ENCODE data around the gene CHST3.

Gene CHST3

DNA sequence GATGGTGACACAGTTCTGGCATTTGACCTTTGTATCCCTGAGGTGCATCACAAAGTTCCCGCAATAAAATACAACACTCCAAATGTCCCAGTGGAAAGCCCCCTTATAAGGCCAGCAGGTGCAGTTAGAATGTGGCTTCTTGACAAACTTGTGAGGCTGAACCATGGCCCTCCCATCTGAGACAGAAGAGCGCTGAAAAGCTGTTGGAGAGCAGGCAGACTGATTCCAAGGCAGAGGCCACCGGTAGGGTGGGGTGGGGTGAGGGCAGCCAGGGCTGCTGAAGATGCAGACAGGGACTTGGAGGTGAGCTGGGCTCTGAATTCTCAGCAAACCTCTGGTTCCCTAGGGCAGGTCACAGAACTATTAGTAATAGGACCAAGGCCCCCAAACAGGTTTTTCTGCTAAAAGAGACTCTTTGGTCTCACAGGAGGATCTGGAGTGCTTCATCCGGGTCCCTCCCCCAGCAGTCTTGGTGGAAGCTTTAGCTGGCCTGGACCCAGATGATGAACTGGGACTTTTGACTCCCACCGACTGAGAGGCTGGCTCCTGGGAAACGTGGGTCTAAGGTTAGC, 15.6 kb upstream of the CHST3 start:
- Histone ChIP-seq H2AFZ (ENCODE audit: low read length, unreplicated experiment) (no peak overlapping the region), H3K36me3 (ENCODE audit: insufficient read depth, low read length) (no peaks in the 10 kb centered on the region), H3K4me1 (ENCODE audit: control insufficient read depth, insufficient read depth, low read length, unreplicated experiment) (no peaks in the 10 kb centered on the region), H3K79me2 (ENCODE audit: control insufficient read depth, insufficient read depth, low read length, unreplicated experiment) (no peaks in the 10 kb centered on the region), H3K27ac (ENCODE audit: low read depth, low read length) (no peak overlapping the region), H3K27me3 (ENCODE audit: insufficient read depth, low read length) (peaks cover 11% of the 10 kb centered on the region; the same call in 1 of the 2 replicates), H3K4me3 (ENCODE audit: low read depth, low read length) (no peak overlapping the region)

DNA sequence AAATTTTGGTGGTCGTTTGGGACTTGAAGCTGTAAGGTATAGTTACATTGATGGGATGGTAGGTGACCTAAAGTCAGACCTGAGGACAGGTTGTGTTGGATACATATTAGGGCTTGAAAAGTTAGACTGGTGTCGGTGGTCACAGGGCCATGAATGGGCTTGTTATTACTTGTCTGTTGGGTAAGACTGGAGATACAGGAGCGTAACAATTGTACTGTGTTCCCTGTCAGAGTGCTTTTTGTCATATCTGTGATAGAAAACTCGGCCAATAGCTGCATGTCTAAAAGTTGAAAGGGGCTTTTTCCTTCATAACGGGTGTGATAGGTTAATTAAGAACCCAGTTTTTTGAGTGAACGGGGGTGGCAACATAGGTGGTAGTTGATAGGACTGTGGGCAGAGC, 13.5 kb upstream of the CHST3 start:
- no peak overlapping the region for H3K4me3 ChIP-seq (ENCODE audit: low read depth, low read length)
- no peaks in the 10 kb centered on the region for H3K36me3 ChIP-seq (ENCODE audit: insufficient read depth, low read length)
- no peaks in the 10 kb centered on the region for H3K4me1 ChIP-seq (ENCODE audit: control insufficient read depth, insufficient read depth, low read length, unreplicated experiment)
- no peak overlapping the region for H3K27ac ChIP-seq (ENCODE audit: low read depth, low read length)
- no peaks in the 10 kb centered on the region for H3K79me2 ChIP-seq (ENCODE audit: control insufficient read depth, insufficient read depth, low read length, unreplicated experiment)
- H2AFZ ChIP-seq (ENCODE audit: low read length, unreplicated experiment) = no peak overlapping the region
- H3K27me3 ChIP-seq (ENCODE audit: insufficient read depth, low read length) = peaks cover 11% of the 10 kb centered on the region; the same call in 1 of the 2 replicates

DNA sequence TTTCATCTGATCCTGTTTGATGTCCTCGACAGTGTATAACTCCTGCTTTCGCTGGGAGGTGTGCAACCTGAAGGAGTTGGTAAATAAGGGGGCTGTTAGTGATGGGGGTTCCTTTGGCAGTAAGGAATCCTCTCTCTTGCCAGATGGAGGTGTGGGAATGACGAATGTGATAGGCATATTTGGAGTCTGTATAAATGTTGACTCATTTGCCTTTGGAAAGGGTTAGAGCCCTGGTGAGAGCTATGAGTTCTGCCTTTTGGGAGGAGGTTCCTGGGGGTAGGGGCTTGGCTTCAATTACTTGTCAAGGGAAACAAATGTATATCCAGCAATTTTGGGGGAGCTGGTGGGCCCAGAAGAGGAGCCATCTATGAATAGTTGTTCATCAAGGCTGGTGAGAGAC, 11.4 kb upstream of the CHST3 start:
- Histone ChIP-seq H3K79me2 (ENCODE audit: control insufficient read depth, insufficient read depth, low read length, unreplicated experiment) (no peaks in the 10 kb centered on the region), H3K27me3 (ENCODE audit: insufficient read depth, low read length) (peaks cover 11% of the 10 kb centered on the region; the same call in 1 of the 2 replicates), H3K27ac (ENCODE audit: low read depth, low read length) (no peak overlapping the region), H3K4me1 (ENCODE audit: control insufficient read depth, insufficient read depth, low read length, unreplicated experiment) (peaks cover 8% of the 10 kb centered on the region), H3K4me3 (ENCODE audit: low read depth, low read length) (no peak overlapping the region), H3K36me3 (ENCODE audit: insufficient read depth, low read length) (no peaks in the 10 kb centered on the region), H2AFZ (ENCODE audit: low read length, unreplicated experiment) (no peak overlapping the region)

DNA sequence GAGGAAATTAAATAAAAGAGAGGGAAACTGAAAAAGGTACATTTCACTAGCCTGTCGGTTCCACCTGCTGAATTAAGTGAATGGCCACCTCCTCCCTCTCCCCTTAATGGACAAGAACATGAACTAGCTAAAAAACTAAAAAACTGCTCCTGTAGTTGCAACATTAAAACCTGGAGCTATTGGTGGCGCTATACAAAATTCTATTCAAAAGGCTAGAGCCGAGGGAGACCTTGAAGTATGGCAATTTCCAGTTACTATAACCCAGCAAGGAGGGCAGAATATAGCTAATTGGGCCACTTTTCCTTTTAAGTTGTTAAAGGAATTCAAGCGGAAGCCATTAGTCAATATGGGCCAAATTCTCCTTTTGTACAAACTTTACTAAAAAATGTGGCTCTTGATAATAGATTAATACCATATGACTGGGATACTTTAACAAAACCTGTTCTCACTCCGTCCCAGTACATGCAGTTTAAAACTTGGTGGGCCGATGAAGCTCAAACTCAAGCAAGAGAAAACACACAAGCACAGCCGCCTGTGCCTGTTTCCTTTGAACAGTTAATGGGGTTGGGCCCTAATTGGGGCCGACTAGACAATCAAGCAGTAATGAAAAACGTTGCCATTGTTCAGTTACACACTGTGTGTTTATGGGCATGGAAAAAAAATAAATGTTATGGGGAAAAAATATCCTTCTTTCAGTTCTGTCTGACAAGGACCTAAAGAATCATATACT, 6.5 kb upstream of the CHST3 start:
- Histone ChIP-seq H2AFZ (ENCODE audit: low read length, unreplicated experiment) (no peak overlapping the region), H3K36me3 (ENCODE audit: insufficient read depth, low read length) (no peaks in the 10 kb centered on the region), H3K79me2 (ENCODE audit: control insufficient read depth, insufficient read depth, low read length, unreplicated experiment) (no peaks in the 10 kb centered on the region), H3K27ac (ENCODE audit: low read depth, low read length) (no peak overlapping the region), H3K4me1 (ENCODE audit: control insufficient read depth, insufficient read depth, low read length, unreplicated experiment) (peaks cover 8% of the 10 kb centered on the region), H3K27me3 (ENCODE audit: insufficient read depth, low read length) (no peaks in the 10 kb centered on the region), H3K4me3 (ENCODE audit: low read depth, low read length) (no peak overlapping the region)

DNA sequence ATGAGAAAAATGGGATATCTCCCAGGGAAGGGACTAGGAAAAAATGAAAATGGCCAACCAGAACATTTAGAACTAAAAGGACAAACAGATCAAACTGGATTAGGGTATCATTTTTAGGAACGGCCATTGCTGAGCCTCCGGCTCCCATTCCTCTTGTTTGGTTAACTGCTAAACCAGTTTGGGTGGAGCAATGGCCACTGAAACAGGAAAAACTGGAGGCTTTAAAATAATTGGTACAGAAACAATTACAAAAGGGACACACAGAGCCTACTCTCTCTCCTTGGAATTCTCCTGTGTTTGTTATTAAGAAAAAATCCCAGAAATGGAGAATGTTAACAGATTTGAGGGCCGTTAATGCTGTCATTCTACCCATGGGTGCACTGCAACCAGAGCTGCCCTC, 4.7 kb upstream of the CHST3 start:
- Histone ChIP-seq H3K27me3 (ENCODE audit: insufficient read depth, low read length) (no peaks in the 10 kb centered on the region), H3K36me3 (ENCODE audit: insufficient read depth, low read length) (no peaks in the 10 kb centered on the region), H3K4me3 (ENCODE audit: low read depth, low read length) (no peak overlapping the region), H2AFZ (ENCODE audit: low read length, unreplicated experiment) (no peak overlapping the region), H3K27ac (ENCODE audit: low read depth, low read length) (no peak overlapping the region), H3K79me2 (ENCODE audit: control insufficient read depth, insufficient read depth, low read length, unreplicated experiment) (no peaks in the 10 kb centered on the region), H3K4me1 (ENCODE audit: control insufficient read depth, insufficient read depth, low read length, unreplicated experiment) (peaks cover 8% of the 10 kb centered on the region)

DNA sequence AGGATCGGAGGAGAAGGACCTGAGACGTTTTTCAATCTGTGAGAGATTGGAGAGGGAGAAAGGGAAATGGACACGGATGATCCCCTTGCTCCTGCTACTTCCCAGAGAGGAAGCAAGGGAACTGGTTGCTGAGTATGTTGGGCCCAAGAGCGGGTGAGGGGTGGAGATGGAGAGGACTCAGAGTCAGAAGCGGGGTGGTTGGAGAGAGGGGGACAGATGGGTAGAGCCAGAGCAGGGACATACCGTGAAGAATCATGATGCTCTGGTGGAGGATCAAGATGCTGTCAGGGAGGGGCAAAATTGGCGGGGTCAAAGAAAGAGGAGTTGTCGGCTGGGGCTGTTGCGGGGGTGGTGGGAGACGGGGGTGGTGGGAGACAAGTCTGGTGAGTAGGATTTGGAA, 2.4 kb upstream of the CHST3 start:
- Histone ChIP-seq H3K4me3 (ENCODE audit: low read depth, low read length) (no peak overlapping the region), H2AFZ (ENCODE audit: low read length, unreplicated experiment) (no peak overlapping the region), H3K27me3 (ENCODE audit: insufficient read depth, low read length) (no peaks in the 10 kb centered on the region), H3K4me1 (ENCODE audit: control insufficient read depth, insufficient read depth, low read length, unreplicated experiment) (peaks cover 11% of the 10 kb centered on the region), H3K36me3 (ENCODE audit: insufficient read depth, low read length) (no peaks in the 10 kb centered on the region), H3K79me2 (ENCODE audit: control insufficient read depth, insufficient read depth, low read length, unreplicated experiment) (peaks cover 21% of the 10 kb centered on the region), H3K27ac (ENCODE audit: low read depth, low read length) (no peak overlapping the region)

DNA sequence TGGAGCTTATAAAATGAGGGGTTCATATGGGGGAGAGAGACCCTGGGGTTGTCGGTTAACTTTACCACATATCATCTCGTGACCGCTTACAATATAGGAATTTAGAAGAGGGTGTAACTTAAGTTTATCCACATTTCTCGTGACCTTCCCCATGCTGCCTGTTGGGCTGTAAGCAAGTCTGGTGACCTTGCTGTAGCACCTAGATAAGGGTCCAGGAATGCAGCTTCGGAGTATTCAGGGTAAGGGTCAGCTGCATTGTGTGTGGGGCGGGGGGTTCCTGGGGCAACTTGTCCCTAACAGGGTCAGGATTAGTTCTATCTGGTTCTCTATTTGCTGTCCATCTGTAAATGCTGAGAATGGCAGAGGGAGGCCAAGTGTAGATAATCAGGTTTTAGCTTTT, 1.3 kb upstream of the CHST3 start:
- Histone ChIP-seq H3K27me3 (ENCODE audit: insufficient read depth, low read length) (no peaks in the 10 kb centered on the region), H3K79me2 (ENCODE audit: control insufficient read depth, insufficient read depth, low read length, unreplicated experiment) (peaks cover 32% of the 10 kb centered on the region), H3K4me3 (ENCODE audit: low read depth, low read length) (no peak overlapping the region), H3K4me1 (ENCODE audit: control insufficient read depth, insufficient read depth, low read length, unreplicated experiment) (peaks cover 21% of the 10 kb centered on the region), H2AFZ (ENCODE audit: low read length, unreplicated experiment) (no peak overlapping the region), H3K27ac (ENCODE audit: low read depth, low read length) (no peak overlapping the region), H3K36me3 (ENCODE audit: insufficient read depth, low read length) (no peaks in the 10 kb centered on the region)

DNA sequence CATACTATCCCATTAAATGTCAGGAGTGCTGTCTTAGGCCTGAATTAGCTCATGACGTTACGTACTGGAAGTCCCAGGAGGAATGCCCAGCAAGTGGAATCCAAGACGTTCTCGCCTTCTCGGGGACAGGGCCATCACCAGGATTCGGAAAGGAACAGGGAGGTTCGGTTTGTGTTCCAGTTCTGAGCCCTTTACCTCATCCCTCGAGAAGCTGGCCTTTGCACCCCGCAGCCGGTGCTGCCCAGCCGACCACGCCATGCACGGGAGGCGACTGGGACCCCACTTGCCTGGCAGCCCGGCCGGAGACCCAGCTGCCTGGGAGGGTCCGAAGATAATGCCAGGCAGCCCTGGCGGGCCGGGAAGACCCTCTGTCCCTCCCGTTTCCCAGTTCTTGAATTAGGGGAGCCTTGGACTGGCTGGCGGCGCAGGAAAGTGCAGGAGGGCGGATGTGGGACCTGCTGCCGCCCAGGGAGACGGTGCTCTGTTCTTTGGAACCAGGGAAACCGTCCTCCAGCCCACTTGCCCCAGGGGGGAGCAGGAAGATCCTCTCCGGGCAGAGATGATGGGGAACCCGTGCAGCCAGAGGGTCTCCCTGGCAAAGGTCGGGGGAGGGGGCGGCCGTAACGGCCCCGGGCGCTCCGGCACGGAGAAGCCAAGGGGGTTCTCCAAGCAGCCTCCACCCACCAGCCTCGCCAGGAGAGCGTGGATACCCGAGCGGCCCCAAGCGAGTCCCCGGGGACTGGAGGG, 671 bp upstream of the CHST3 start:
- Histone ChIP-seq H2AFZ (ENCODE audit: low read length, unreplicated experiment) (peak overlapping the region; percentile 74), H3K4me3 (ENCODE audit: low read depth, low read length) (peak overlapping the region; percentile 95), H3K79me2 (ENCODE audit: control insufficient read depth, insufficient read depth, low read length, unreplicated experiment) (peaks cover 38% of the 10 kb centered on the region), H3K27ac (ENCODE audit: low read depth, low read length) (no peak overlapping the region), H3K4me1 (ENCODE audit: control insufficient read depth, insufficient read depth, low read length, unreplicated experiment) (peaks cover 28% of the 10 kb centered on the region), H3K27me3 (ENCODE audit: insufficient read depth, low read length) (no peaks in the 10 kb centered on the region), H3K36me3 (ENCODE audit: insufficient read depth, low read length) (no peaks in the 10 kb centered on the region)

DNA sequence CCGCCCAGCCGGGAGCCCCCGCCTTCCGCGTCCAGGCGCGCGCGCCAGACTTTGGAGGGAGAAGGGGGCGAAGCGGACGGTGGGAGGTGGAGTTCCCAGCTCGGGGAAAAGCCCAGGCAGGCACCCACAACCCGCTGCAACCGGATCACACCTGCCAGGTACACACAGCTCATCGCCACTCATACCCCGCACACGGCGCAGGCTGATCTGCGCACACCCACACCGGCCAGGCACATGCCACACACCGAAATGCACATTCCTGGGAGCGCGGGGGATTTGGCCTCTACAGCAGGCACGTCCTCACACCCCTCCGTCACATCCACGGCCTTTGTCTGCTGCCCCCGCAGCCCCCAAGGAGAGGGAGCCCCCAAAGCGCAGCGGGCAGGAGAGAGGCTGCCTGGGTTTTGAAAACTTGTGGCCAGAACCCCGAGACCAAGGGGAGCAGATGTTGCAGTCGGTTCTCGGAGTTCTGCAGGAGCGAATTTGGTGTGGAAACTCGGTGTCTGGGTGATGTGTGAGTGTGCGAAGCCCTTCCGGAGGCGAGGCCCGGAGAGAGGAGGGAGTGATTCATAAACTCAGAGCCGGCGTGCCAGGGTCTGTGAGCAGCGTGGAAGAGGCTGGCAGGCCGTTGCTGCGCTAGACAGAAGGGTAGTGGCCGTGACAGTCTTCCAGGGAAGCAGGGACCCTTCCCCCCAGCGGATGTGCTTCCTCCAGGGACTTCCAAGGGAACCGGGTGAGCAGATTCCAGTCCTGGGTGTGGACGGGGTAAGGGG, 734 bp downstream of the CHST3 start:
- Histone ChIP-seq H3K4me3 (ENCODE audit: low read depth, low read length) (peak overlapping the region; percentile 95), H3K27me3 (ENCODE audit: insufficient read depth, low read length) (no peaks in the 10 kb centered on the region), H2AFZ (ENCODE audit: low read length, unreplicated experiment) (peak overlapping the region; percentile 18), H3K79me2 (ENCODE audit: control insufficient read depth, insufficient read depth, low read length, unreplicated experiment) (peaks cover 52% of the 10 kb centered on the region), H3K36me3 (ENCODE audit: insufficient read depth, low read length) (no peaks in the 10 kb centered on the region), H3K4me1 (ENCODE audit: control insufficient read depth, insufficient read depth, low read length, unreplicated experiment) (peaks cover 33% of the 10 kb centered on the region), H3K27ac (ENCODE audit: low read depth, low read length) (peak overlapping the region; percentile 43; the same call in 1 of the 2 replicates)

DNA sequence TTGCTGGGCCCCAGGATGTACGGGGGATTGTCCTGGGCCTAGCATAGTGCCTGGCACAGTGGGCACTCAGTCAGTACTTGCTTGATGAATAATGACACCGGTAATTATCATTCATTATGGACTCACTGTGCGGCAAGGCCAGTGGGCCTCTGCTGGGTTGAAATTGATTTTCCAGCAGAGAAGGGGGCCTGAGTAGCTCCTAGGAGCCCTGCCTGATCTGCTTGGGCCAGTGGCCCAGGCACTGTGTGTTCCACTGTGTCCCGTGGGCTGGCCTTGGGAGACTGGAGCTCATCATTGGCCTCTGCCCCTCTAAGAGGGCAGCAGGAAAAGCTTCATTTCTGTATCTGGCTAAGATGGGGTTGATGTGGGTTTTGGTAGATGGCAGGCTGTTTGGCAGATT, 1.4 kb downstream of the CHST3 start:
- Histone ChIP-seq H3K4me3 (ENCODE audit: low read depth, low read length) (peak overlapping the region; percentile 95), H3K4me1 (ENCODE audit: control insufficient read depth, insufficient read depth, low read length, unreplicated experiment) (peaks cover 39% of the 10 kb centered on the region), H3K79me2 (ENCODE audit: control insufficient read depth, insufficient read depth, low read length, unreplicated experiment) (peaks cover 57% of the 10 kb centered on the region), H2AFZ (ENCODE audit: low read length, unreplicated experiment) (no peak overlapping the region), H3K36me3 (ENCODE audit: insufficient read depth, low read length) (no peaks in the 10 kb centered on the region), H3K27ac (ENCODE audit: low read depth, low read length) (peak overlapping the region; percentile 43), H3K27me3 (ENCODE audit: insufficient read depth, low read length) (no peaks in the 10 kb centered on the region)

Measured in ACC112 (cell line).